Stimulated activated naive CD8-positive, alpha-beta T cell treated with anti-CD3 and anti-CD28 coated beads, Interleukin-15, Interleukin-2, amounts not matched to agents 100 U/mL and 50 U/mL, for 24 hours (primary cell): Measurements from ENCODE around the gene DNAJC25.
"Not testable (repeated sequence)": the region's sequence is repeated elsewhere in the genome, so short reads cannot be mapped to it uniquely, and the experiment has no call there.

Experiments
- ATAC-seq: fragments of 150-1000 bp; cut with Tn5 transposase; one replicate; pipeline ENCODE4 v1.10.0; 2021
- DNase-seq: peaks from one replicate; pipeline ENCODE4 v3.0.0; 2021

Gene DNAJC25

GRCh38 chr9:111668026-111668573 is 37.0 kb downstream of the DNAJC25 start:
- DNase-seq (no peak), ATAC-seq (no peak)

DNA sequence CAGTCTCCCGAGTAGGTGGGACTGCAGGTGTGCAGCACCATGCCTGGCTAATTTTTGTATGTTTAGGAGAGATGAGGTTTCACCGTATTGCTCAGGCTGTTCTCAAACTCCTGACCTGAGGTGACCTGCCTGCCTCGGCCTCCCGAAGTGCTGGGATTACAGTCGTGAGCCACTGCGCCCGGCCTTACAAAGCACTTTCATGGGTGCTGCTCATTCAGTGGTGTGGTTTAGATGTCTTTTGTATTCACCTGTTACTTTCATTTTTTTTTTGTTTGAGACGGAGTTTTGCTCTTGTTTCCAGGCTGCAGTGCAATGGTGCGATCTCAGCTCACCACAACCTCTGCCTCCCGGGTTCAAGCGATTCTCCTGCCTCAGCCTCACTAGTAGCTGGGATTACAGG is 37.5 kb downstream of the DNAJC25 start:
- DNase-seq, ATAC-seq: not testable (repeated sequence)

GRCh38 chr9:111674319-111674718 is 43.2 kb downstream of the DNAJC25 start:
- ATAC-seq: no peak
- DNase-seq: no peak

- no peak for ATAC-seq
Observed at GRCh38 chr9:111676116-111676515, 45.0 kb downstream of the DNAJC25 start.

GRCh38 chr9:111678293-111678692 is 47.2 kb downstream of the DNAJC25 start:
- ATAC-seq: no peak
- no peak for DNase-seq

More at GRCh38 chr9:111676116-111676515, 45.0 kb downstream of the DNAJC25 start:
- DNase-seq: no peak

GRCh38 chr9:111679199-111679598 is 48.1 kb downstream of the DNAJC25 start:
- DNase-seq: no peak
- ATAC-seq: no peak

DNA sequence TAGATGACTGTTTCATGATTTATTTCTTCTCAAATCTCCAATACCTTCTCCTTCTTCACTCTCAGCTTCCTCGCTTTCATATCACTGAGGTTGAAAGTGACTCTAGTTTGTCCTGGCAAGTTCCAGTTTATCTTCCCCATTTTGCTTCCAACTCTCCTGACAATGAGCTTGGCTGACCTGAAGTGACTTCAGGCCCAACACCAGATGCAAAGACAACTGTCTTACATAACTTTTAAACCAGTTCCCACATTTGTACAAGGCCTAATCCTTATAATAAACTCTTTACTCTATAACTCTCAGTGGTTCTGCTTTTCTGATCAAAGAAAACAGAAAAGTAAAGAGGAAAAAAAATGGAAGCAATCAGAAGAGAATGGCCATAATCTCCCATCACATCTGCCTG is 52.3 kb downstream of the DNAJC25 start:
- ATAC-seq (no peak), DNase-seq (no peak)

DNA sequence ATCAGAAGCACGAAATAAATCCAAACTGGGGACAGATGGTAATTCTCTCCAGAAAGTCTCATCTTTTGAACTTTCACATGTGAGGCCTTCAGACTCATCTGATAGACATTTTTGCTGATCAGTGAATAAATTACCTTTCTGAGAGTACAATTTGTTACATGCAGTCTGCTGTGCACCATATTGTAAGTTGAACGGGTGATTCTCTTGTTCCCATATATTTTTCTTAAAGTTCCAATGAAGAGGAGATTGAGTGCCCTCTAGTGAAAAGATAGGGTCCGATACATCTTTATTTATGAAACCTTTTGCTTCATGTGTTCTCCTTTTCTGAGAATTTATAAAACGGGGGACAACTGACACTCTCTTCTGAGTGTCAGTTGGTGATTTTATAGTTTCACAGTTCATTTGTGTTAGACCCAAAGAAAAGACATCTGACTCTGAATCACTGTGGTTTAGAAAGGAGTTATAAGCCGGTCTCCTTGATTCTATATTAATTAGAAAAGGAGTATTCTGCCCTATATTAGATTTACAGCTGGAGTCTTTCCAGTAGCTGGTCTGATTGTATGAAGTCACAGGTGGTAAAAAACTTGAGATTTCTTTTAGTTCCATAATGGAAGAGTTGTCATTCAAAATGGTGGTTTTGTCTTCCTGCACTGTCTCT is 60.7 kb downstream of the DNAJC25 start:
- ATAC-seq (peak; percentile 36), DNase-seq (no peak)

- ATAC-seq (no peak), DNase-seq (no peak)
Observed at GRCh38 chr9:111696796-111697195, 65.7 kb downstream of the DNAJC25 start.

GRCh38 chr9:111700776-111701175 is 69.6 kb downstream of the DNAJC25 start:
- ATAC-seq: no peak
- no peak for DNase-seq
